Osteoblast (primary cell): ENCODE results near the gene NINL. TPM values are rescaled to one million over a fixed set of nuclear protein-coding genes. Genes with fewer than 3 reads are reported as not detected.

ENCODE experiments used
- DNase-seq: peaks from one replicate; pipeline ENCODE4 v3.0.0; 2011; ENCODE audit warnings: low spot score, mixed read lengths; ENCODE audit not compliant: insufficient read length; ENCODE audit errors: missing footprints
- H2AFZ ChIP-seq: 2 replicates; pipeline ENCODE4 v1.6.0; 2011; ENCODE audit warnings: mild to moderate bottlenecking, low read length
- H3K27ac ChIP-seq: 2 replicates; pipeline ENCODE4 v1.5.1; 2011; ENCODE audit warnings: mild to moderate bottlenecking, low read depth, low read length, moderate library complexity
- H3K27me3 ChIP-seq: 2 replicates; pipeline ENCODE4 v1.6.0; 2012; ENCODE audit warnings: mild to moderate bottlenecking, control low read depth, inconsistent platforms, low read length, moderate library complexity; ENCODE audit not compliant: insufficient read depth
- H3K36me3 ChIP-seq: 2 replicates; pipeline ENCODE4 v1.5.1; 2011; ENCODE audit warnings: mild to moderate bottlenecking, low read length, control low read depth, moderate library complexity; ENCODE audit not compliant: insufficient read depth
- H3K4me1 ChIP-seq: 2 replicates; pipeline ENCODE4 v1.5.1; 2011; ENCODE audit warnings: mild to moderate bottlenecking, low read length, control low read depth, moderate library complexity; ENCODE audit not compliant: insufficient read depth
- H3K4me2 ChIP-seq: 2 replicates; pipeline ENCODE4 v1.6.0; 2011; ENCODE audit warnings: mild to moderate bottlenecking, low read length; ENCODE audit not compliant: insufficient read depth
- H3K4me3 ChIP-seq: fragments of 200-600 bp; sonication (generic); 3 replicates; pipeline ENCODE4 v1.5.1; 2012; ENCODE audit warnings: mild to moderate bottlenecking, low read length, inconsistent platforms; ENCODE audit not compliant: insufficient read depth
- H3K79me2 ChIP-seq: 2 replicates; pipeline ENCODE4 v1.6.0; 2012; ENCODE audit warnings: mild to moderate bottlenecking, low read length, control low read depth, inconsistent platforms; ENCODE audit not compliant: insufficient read depth
- H3K9me3 ChIP-seq: 2 replicates; pipeline ENCODE4 v1.5.1; 2011; ENCODE audit warnings: low read depth, low read length, control low read depth
- H4K20me1 ChIP-seq: 2 replicates; pipeline ENCODE4 v1.6.0; 2012; ENCODE audit warnings: mild to moderate bottlenecking, low read length, control low read depth; ENCODE audit not compliant: insufficient read depth
- total RNA-seq: library from RNA; depleted of rRNA; stranded (reverse); fragments of >200 nt; gene quantifications from 2 replicates; pipeline ENCODE4 v1.2.3, GENCODE V29; 2012
- TF ChIP-seq, protein P1 (sequence below): IDR thresholded peaks from 2 replicates; pipeline ENCODE4 v1.5.1; 2011; ENCODE audit warnings: mild to moderate bottlenecking, low read depth, low read length, moderate library complexity; ENCODE audit errors: extremely low read depth

NINL gene
- total RNA-seq, 1 donor = 14.8 TPM

DNA sequence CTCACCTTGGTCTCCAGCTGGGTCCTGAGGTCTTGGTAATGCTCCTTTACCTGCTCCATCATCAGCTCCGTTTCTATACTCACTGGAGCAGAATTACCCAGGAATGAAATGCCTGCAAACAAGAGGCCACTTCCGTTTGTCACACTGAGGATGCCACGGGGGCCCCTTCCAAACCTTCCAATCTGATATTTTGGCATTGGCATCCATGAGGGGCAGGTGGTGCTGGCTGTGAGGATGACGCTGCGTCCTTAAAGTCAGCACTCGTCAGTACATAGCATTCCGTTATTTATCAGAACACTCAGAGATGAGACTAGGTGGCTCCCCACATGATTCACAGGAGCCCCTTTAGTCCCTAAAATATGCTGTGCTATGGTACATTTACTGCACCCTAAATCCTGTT lies 105.2 kb downstream of the NINL start:
- Histone ChIP-seq H3K4me3 (no peak overlapping the region), H3K36me3 (peaks cover 7% of the 10 kb centered on the region), H2AFZ (no peak overlapping the region), H3K4me2 (no peak overlapping the region), H3K9me3 (no peaks in the 10 kb centered on the region), H4K20me1 (no peaks in the 10 kb centered on the region), H3K27me3 (no peaks in the 10 kb centered on the region), H3K4me1 (no peaks in the 10 kb centered on the region), H3K79me2 (no peaks in the 10 kb centered on the region), H3K27ac (no peak overlapping the region)
- peak; percentile 62 for DNase-seq
- TF ChIP-seq, protein P1, sequence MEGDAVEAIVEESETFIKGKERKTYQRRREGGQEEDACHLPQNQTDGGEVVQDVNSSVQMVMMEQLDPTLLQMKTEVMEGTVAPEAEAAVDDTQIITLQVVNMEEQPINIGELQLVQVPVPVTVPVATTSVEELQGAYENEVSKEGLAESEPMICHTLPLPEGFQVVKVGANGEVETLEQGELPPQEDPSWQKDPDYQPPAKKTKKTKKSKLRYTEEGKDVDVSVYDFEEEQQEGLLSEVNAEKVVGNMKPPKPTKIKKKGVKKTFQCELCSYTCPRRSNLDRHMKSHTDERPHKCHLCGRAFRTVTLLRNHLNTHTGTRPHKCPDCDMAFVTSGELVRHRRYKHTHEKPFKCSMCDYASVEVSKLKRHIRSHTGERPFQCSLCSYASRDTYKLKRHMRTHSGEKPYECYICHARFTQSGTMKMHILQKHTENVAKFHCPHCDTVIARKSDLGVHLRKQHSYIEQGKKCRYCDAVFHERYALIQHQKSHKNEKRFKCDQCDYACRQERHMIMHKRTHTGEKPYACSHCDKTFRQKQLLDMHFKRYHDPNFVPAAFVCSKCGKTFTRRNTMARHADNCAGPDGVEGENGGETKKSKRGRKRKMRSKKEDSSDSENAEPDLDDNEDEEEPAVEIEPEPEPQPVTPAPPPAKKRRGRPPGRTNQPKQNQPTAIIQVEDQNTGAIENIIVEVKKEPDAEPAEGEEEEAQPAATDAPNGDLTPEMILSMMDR = no peak

DNA sequence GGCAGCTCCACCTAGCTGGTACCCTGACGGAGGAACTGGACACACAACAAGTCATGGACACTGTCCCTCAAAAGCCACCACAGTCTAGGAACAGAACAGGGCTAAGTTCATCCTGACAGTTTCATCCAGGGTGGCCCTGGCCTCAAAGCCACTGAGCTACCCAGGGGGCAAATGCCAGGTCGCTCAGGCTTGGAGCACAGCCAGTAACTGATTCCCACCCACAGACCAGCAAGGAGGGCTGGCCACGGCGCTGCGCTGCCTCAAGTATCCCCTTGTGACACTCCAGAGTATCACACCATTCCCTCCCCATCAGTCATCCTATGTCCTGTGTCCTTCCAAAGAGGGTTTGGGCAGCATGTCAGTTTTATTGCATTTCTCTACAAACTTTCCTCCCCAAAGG lies 105.7 kb downstream of the NINL start:
- DNase-seq = no peak
- no peak overlapping the region for H2AFZ ChIP-seq
- H3K27me3 ChIP-seq = no peaks in the 10 kb centered on the region
- peaks cover 7% of the 10 kb centered on the region for H3K36me3 ChIP-seq
- no peaks in the 10 kb centered on the region for H3K79me2 ChIP-seq
- no peaks in the 10 kb centered on the region for H4K20me1 ChIP-seq
- no peaks in the 10 kb centered on the region for H3K9me3 ChIP-seq
- no peak overlapping the region for H3K4me2 ChIP-seq
- TF ChIP-seq, protein P1 = no peak
- H3K27ac ChIP-seq = no peak overlapping the region
- H3K4me1 ChIP-seq = no peaks in the 10 kb centered on the region
- H3K4me3 ChIP-seq = no peak overlapping the region

DNA sequence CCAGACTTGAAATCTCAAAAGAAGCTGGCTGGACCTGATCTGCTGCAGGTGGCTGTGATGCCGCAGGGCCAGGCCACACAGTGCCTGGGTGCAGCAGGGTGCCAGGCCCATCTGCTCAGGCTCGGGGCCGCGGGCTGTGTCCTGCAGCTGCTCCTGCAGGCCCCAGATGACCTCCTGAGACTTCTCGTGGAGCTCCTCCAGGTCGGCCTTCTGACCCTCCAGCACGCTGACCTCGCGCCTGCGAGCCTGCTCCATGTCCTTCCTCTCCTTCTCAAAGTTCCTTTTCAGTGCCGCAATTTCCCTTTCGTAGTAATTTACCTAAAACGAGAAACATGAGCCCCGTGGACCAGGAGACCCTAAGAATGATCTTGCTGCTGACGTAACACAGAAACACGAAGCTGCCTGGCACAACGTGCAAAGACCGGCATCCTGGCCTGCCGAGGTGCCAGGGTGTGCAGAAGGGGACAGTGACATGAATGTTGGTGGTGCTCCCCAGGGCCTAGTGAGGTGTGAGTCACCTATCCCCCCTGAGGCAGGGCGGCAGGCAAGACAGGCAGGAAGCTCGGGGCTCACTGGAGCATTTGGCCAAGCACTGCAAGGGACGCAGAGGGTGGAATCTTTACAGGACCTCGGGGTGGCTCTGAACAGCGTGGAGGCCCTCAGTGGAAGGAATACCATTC lies 106.3 kb downstream of the NINL start:
- Histone ChIP-seq H4K20me1 (no peaks in the 10 kb centered on the region), H3K9me3 (no peaks in the 10 kb centered on the region), H3K36me3 (peaks cover 7% of the 10 kb centered on the region), H2AFZ (no peak overlapping the region), H3K27ac (no peak overlapping the region), H3K27me3 (no peaks in the 10 kb centered on the region), H3K4me3 (no peak overlapping the region), H3K79me2 (no peaks in the 10 kb centered on the region), H3K4me1 (no peaks in the 10 kb centered on the region), H3K4me2 (no peak overlapping the region)
- DNase-seq = peak; percentile 30
- TF ChIP-seq, protein P1 = no peak

DNA sequence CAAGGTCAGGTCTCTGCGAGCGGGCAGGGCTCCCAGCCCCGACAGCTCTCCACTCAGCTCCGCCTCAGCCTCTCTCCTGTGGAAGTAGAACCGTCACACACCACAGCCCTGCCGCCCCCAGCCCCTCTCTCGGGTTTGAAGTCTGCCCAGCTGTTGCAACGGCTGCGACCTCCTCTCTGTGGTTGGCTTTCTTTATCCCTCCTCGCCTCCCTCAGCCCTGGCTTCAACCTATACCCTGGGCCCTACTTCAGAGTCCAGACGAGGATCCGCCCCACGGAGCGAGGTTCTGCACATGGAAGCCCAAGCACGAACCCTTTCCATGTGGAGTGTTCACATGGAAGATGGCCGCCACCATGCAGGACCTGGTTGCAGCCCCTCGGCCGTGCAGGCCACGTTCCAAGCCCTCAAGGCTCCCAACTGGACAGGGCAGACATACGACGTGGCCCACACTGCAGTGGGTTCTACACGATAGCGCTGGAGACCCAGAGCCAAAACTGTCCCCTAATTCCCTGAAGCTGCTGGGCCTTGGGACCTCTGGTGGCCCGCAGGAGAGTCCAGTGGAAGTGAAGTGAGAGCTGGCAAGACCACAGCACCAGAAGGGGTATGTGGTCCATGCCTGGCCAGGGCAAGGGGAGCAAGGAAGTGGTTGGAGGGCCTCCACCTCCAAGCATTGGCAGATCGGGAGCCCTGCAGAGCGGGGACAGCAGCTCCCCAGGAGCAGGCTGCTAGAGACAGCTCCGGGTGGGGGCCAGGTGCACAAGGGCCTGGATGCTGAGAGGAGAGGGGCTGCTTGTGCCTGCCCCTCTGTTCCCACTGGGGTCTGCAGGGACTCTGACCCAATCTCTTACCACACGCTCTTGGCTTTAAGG lies 108.1 kb downstream of the NINL start:
- no peaks in the 10 kb centered on the region for H3K9me3 ChIP-seq
- DNase-seq = peak; percentile 52
- no peaks in the 10 kb centered on the region for H4K20me1 ChIP-seq
- H3K4me2 ChIP-seq = no peak overlapping the region
- H3K4me1 ChIP-seq = no peaks in the 10 kb centered on the region
- no peak overlapping the region for H3K4me3 ChIP-seq
- H3K27ac ChIP-seq = no peak overlapping the region
- H3K27me3 ChIP-seq = no peaks in the 10 kb centered on the region
- no peak overlapping the region for H2AFZ ChIP-seq
- TF ChIP-seq, protein P1 = no peak
- H3K79me2 ChIP-seq = no peaks in the 10 kb centered on the region
- H3K36me3 ChIP-seq = peaks cover 7% of the 10 kb centered on the region
